NCI-H345 treated with DMSO at 0.1 percent for 48 hours (cell line): ENCODE measurements around the gene RAPGEF2.
"Not testable (repeated sequence)": the region's sequence is repeated elsewhere in the genome, so short reads cannot be mapped to it uniquely, and the experiment has no call there.

Source experiments
- DNase-seq: peaks from one replicate; lab custom pipeline; 2025; ENCODE audit not compliant: unreplicated experiment; lab: John Stamatoyannopoulos, UW

The RAPGEF2 gene

GRCh38 chr4:159360549-159360948 is 257.7 kb downstream of the RAPGEF2 start:
- DNase-seq, result no peak

DNA sequence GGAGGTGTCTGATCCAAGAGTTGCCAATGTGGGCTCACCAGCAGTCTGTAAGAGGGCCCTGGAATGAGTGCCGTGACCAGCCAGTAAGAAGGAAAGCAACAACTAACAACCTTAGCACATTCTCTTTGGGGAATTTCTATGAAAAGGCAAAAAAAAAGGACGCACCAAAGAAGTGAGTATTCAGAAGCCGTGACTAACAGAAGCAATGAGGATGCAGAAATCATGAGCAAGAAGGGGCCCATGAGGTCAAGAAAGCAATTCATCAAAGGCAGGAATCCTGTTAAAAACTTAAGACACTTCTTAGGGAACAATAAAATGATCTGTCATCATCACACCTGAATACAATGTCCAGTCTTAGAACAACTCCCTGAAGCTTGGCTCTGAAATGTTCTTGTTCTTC is 260.5 kb downstream of the RAPGEF2 start:
- DNase-seq, result no peak

- DNase-seq, result no peak
Observed at GRCh38 chr4:159366966-159367780, 264.3 kb downstream of the RAPGEF2 start.

DNA sequence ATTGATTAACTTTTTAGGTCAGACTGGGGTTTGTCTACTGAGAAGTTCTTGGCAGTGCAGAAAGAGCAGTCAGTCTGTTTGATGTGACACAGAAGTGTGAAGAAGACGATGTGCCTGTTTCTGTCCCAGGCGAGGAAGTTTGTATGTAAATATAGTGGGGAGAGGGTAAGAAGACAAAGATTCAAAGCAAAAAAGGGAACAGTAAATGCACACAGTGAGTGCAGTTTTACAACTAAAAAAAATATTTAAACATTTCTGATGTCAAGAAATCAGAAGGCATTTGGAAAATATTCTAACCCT is 264.9 kb downstream of the RAPGEF2 start:
- no peak for DNase-seq

DNA sequence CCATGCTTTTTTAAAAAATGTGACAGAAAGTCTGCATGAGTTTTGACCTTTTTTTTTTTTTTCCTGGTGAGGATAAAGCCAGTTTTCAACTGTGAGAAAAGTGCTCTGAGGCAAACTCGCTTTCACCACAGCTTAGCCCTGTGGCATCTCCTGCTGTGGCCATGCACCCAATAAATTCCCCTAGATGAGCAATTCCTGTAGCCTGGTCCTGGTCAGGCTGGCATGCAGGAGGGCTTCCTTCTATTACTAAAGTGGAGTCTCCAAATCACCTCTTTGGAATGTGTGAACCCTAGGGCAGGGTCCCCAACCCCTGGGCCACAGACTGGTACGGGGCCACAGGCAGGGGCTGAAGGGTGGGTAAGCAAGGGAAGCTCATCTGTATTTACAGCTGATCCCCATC is 265.4 kb downstream of the RAPGEF2 start:
- no peak for DNase-seq

DNA sequence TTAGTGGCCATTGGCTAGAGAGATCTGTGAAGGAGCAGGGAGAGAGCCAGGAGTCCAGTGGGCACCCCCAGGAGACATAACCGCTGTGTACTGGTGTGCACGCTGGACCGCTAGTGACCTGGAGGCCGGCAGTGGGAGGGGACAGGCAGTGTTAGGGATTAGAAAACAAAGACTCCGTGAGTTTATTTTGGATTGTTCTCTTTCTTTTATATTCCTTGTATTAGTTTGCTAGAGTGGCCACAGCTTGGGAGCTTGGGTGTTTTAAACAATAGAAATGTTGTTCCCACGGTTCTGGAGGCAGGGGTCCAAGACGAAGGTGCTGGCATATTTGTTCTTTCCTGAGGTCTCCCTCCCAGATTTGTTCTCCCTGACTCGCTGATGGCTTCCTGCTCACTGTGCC is 266.4 kb downstream of the RAPGEF2 start:
- no peak for DNase-seq

DNA sequence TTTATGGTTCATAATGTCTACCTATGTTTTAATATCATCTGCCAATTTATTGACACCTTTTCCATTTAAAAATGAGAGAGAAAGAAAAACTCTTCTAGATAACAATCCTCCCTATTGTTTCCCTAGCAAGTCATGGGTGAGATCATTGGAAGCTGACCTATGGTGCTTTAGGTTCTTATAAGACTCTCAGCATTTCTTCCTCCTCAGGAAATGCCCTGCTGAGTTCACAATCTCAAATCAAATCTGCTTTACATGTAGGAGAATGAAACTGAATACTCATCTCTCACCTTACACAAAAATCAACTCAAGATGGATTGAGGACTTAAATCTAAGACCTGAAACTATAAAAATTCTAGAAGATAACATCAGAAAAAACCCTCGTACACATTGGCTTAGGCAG is 267.4 kb downstream of the RAPGEF2 start:
- no peak for DNase-seq

GRCh38 chr4:159374749-159375530 is 272.1 kb downstream of the RAPGEF2 start:
- no peak for DNase-seq

DNA sequence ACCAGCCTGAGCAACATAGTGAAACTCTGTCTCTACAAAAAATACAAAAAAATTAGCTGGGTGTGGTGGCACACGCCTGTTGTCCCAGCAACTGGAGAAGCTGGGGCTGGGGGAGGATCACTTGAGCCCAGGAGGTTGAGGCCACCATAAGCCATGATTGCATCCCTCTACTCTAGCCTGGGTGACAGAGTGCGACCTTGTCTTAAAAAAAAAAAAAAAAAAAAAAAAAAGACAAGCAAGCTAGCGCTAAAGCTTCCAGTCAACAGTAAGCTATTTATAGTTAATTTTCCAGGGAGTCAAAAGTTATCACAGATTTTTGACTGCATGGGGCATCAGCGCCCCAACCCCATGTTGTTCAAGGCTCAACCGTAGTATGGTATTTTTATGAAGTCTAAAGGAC is 273.4 kb downstream of the RAPGEF2 start:
- no peak for DNase-seq

DNA sequence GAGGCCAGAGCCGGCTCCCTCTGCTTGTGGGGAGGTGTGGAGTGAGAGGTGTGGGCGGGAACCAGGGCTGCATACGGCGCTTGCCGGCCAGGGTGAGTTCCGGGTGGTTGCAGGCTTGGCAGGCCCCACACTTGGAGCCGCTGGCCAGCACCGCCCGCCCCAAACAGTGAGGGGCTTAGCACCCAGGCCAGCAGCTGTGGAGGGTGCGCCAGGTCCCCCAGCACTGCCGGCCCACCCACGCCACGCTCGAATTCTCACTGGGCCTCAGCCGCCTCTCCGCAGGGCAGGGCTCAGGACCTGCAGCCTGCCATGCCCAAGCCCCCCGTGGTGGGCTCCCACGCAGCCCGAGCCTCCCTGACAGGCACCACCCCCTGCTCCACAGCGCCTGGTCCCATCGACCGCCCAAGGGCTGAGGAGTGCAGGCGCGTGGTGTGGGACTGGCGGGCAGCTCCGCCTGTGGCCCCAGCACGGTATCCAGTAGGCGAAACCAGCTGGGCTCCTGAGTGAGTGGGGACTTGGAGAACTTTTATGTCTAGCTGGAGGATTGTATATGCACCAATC is 275.3 kb downstream of the RAPGEF2 start:
- no peak for DNase-seq

- DNase-seq, result not testable (repeated sequence)
Observed at GRCh38 chr4:159379064-159379463, 276.2 kb downstream of the RAPGEF2 start.

DNA sequence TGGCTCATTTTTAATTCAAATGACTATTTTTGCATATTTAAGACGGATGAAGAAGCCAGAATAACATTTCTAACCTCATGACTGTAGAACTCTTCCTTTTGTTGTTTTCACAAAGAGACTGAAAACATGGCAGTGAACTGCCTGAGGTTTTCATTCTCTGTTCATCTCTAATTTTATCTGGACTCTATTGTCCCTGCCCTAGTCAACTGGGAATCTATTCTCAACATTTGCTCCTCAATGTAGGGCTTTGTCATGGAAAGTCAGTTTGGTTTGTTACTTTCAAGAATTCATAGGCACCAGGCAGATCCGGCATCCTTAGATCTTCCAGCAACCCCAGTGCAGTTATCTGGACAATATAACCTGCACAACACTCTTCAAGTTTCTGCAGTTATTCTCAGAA is 277.0 kb downstream of the RAPGEF2 start:
- DNase-seq, result no peak

- DNase-seq, result no peak
Observed at GRCh38 chr4:159382856-159383561, 280.1 kb downstream of the RAPGEF2 start.

DNA sequence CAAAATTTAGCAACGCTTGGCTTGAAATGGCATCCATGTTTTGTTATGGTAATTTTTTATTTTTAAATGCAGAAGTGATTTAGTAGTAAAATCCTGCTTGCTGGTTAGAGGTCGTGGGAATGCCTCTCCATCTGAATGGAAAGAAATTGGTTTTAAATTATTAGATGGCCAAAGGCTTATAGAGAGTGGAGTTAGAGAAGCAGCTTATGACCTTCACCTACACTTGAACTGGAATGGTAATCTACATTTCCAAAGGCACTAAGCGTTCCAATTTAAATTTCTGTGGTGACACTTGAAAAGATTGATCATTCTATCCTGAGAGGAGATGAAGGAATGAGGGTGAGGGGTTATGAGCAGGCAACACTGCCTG is 280.7 kb downstream of the RAPGEF2 start:
- DNase-seq, result no peak

DNA sequence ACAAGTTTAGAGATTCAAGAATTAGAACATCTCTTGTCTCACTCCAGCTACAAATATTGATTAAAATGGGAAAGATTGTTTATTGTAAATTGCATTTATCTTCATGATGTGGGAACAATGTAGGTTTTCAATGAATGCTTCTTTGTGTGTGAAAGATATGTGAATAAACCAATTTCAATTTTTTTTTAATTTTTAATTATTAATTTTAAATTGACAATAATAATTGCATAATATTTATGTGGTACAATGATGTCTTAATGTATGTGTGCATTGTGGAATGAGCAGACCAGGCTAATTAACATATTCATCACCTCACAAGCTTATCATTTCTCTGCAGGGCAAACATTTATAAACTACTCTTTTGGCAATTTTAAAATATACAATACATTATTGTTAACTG is 281.1 kb downstream of the RAPGEF2 start:
- no peak for DNase-seq

GRCh38 chr4:159384632-159385031 is 281.8 kb downstream of the RAPGEF2 start:
- no peak for DNase-seq

GRCh38 chr4:159386620-159387019 is 283.7 kb downstream of the RAPGEF2 start:
- DNase-seq, result no peak

- no peak for DNase-seq
Observed at GRCh38 chr4:159389756-159390155, 286.9 kb downstream of the RAPGEF2 start.

DNA sequence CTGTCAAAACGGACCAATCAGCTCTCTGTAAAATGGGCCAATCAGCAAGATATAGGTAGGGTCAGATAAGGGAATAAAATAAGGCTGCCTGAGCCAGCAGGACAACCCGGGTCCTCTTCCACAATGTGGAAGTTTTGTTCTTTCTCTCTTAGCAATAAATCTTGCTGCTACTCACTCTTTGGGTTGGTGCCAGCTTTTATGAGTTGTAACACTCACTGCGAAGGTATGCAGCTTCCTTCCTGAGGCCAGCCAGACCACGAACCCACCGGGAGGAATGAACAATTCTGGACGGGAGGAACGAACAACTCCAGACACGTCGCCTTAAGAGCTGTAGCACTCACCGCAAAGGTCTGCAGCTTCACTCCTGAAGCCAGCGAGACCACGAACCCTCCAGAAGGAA is 287.8 kb downstream of the RAPGEF2 start:
- no peak for DNase-seq

- no peak for DNase-seq
Observed at GRCh38 chr4:159395693-159396092, 292.8 kb downstream of the RAPGEF2 start.

- no peak for DNase-seq
Observed at GRCh38 chr4:159396151-159396550, 293.3 kb downstream of the RAPGEF2 start.

GRCh38 chr4:159398236-159398638 is 295.4 kb downstream of the RAPGEF2 start:
- DNase-seq, result no peak
